Natural killer cell treated with Interleukin-12 subunit alpha and Interleukin-12 subunit beta and Interleukin-15 and Interleukin-18, amount 100 ng/mL, for 72 hours (primary cell): ENCODE results near the gene SGPP2. TPM values are rescaled to one million over a fixed set of nuclear protein-coding genes. Genes with fewer than 3 reads are reported as not detected.
"Not testable (repeated sequence)": the region's sequence is repeated elsewhere in the genome, so short reads cannot be mapped to it uniquely, and the experiment has no call there.

ENCODE experiments used
- ATAC-seq, 2 donors: fragments of 150-1000 bp; cut with Tn5 transposase in 1 of 2; sonication (Bioruptor Pico), chemical (Tn5 transposase) in 1 of 2; 2 replicates each; pipeline ENCODE4 v1.10.0; 2021
- DNase-seq: peaks from one replicate; pipeline ENCODE4 v3.0.0; 2022; ENCODE audit warnings: low spot score
- H3K27ac Mint-ChIP-seq, 2 donors: 1 replicate in 1 of 2; 2 replicates in 1 of 2; pipeline ENCODE4 v1.8.0; 2022; ENCODE audit warnings: mixed read lengths in 2 of 2, mild to moderate bottlenecking in 1 of 2, moderate library complexity in 1 of 2
- H3K27me3 Mint-ChIP-seq, 2 donors: 1 replicate in 1 of 2; 2 replicates in 1 of 2; pipeline ENCODE4 v1.8.0; 2022; ENCODE audit warnings: mixed read lengths in 2 of 2
- H3K36me3 Mint-ChIP-seq: one replicate; pipeline ENCODE4 v1.8.0; 2022; ENCODE audit warnings: mixed read lengths
- H3K4me1 Mint-ChIP-seq, 2 donors: 1 replicate in 1 of 2; 2 replicates in 1 of 2; pipeline ENCODE4 v1.8.0; 2022; ENCODE audit warnings: low read depth in 2 of 2, mixed read lengths in 2 of 2, mild to moderate bottlenecking in 1 of 2
- H3K4me3 Mint-ChIP-seq: one replicate; pipeline ENCODE4 v1.8.0; 2022; ENCODE audit warnings: mixed read lengths
- H3K9me3 Mint-ChIP-seq: 2 replicates; pipeline ENCODE4 v1.8.0; 2022; ENCODE audit warnings: mixed read lengths
- total RNA-seq, 2 donors: library from RNA; stranded (reverse); gene quantifications; one replicate each; pipeline ENCODE4 v1.2.3, GENCODE V29; 2022

SGPP2 gene
- total RNA-seq, 2 donors from 2014 or later = 0.12 to 0.20 TPM

- H3K36me3 Mint-ChIP-seq, H3K27ac Mint-ChIP-seq, DNase-seq, ATAC-seq, H3K4me3 Mint-ChIP-seq, H3K27me3 Mint-ChIP-seq, H3K4me1 Mint-ChIP-seq, H3K9me3 Mint-ChIP-seq: not testable (repeated sequence)
These were observed 11.2 kb downstream of the SGPP2 start for GRCh38 chr2:222435400-222436039.

DNA sequence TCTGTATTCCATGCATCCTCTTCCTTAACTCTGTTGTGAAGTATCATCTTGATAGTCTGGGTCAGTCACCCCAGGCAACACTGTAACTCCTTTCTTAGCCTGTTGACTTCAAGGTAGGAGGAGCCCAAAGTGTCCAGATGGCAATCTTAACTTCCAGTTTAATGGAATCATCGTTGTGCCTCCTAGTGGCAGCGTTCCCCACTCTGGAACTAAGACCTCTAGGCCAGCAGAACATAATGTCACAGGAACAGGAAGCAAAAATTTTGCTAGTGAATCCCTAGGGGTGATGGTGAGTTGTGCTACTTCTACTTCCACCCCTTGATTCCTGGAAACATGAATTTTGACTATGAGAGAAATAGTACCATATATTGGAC lies 11.7 kb downstream of the SGPP2 start:
- no peaks in the 10 kb centered on the region for H3K27me3 Mint-ChIP-seq
- no peak for DNase-seq
- H3K27ac Mint-ChIP-seq = no peak overlapping the region
- H3K36me3 Mint-ChIP-seq = no peaks in the 10 kb centered on the region
- H3K4me1 Mint-ChIP-seq = no peaks in the 10 kb centered on the region
- ATAC-seq = no peak
- H3K9me3 Mint-ChIP-seq = no peaks in the 10 kb centered on the region
- H3K4me3 Mint-ChIP-seq = no peak overlapping the region

GRCh38 chr2:222439692-222440091 lies 15.3 kb downstream of the SGPP2 start:
- ATAC-seq = no peak
- no peak for DNase-seq
- H3K27me3 Mint-ChIP-seq = peaks cover 0 to 4% of the 10 kb centered on the region in 2 donors
- no peaks in the 10 kb centered on the region for H3K4me1 Mint-ChIP-seq
- H3K4me3 Mint-ChIP-seq = no peak overlapping the region
- no peaks in the 10 kb centered on the region for H3K9me3 Mint-ChIP-seq
- H3K36me3 Mint-ChIP-seq = no peaks in the 10 kb centered on the region
- no peak overlapping the region for H3K27ac Mint-ChIP-seq

DNA sequence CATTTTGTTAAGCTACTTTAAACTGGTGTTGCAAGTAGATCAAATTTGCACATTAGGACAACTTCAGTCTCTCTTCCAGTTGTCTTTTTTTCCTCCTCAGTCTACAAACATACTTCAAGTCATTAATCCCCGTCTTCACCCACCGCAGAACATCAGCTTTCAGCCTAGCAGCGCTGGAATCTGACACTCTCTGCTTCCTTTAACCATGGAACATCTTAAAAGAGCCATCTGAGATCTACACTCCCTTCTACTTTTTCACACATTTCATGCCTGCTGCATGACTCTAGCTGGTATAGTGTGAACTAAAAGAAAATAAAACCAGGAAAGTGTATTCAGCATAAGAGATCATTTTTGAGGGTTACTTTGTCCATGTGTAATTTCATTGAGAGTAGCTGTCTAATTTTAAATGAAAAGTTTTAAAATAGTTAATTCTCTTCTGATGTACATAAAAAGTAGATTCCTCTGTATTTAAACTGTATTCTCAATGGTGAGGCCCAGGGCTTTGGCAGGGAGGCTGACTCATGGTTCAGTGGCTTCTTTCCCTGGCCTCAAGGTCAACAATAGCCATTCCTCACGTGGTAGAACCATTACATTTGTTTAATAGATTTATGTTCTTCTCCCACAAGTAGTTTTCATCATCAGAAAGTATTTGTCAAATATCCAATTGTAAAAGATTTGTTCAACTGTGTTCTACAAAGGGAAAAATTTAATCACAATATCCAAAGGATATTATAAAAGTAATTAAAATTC lies 16.5 kb downstream of the SGPP2 start:
- no peak for ATAC-seq
- Mint-ChIP-seq H3K4me1 (no peaks in the 10 kb centered on the region), H3K27me3 (peaks cover 0 to 4% of the 10 kb centered on the region in 2 donors), H3K27ac (no peak overlapping the region), H3K9me3 (no peaks in the 10 kb centered on the region), H3K4me3 (no peak overlapping the region), H3K36me3 (no peaks in the 10 kb centered on the region)
- DNase-seq = no peak

GRCh38 chr2:222442665-222443064 lies 18.3 kb downstream of the SGPP2 start:
- H3K4me3 Mint-ChIP-seq = no peak overlapping the region
- no peaks in the 10 kb centered on the region for H3K9me3 Mint-ChIP-seq
- no peak overlapping the region for H3K27ac Mint-ChIP-seq
- H3K4me1 Mint-ChIP-seq = no peaks in the 10 kb centered on the region
- no peak for ATAC-seq
- no peaks in the 10 kb centered on the region for H3K36me3 Mint-ChIP-seq
- DNase-seq = no peak
- H3K27me3 Mint-ChIP-seq = peaks cover 0 to 4% of the 10 kb centered on the region in 2 donors

DNA sequence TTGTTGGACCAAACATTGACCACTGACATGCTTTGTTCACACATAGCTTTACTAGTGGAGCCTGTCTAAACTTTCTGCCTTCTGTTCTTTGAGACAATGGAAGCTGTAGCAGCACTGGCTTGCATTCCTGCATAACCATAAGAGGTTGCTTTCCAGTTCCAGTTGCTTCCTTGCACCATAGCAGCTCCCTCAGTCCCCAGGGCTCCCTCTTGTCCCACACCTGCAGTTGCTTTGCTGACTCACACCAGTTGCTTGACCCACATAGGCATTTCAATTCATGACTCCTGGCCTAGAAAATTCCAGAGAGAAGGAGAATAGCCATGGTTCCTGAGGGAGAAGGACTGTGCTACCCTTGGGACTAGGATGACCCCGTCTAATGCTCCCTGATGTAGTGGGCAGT lies 20.9 kb downstream of the SGPP2 start:
- no peaks in the 10 kb centered on the region for H3K36me3 Mint-ChIP-seq
- H3K9me3 Mint-ChIP-seq = no peaks in the 10 kb centered on the region
- ATAC-seq (no peak), DNase-seq (no peak)
- H3K27me3 Mint-ChIP-seq = peaks cover under 1 to 4% of the 10 kb centered on the region in 2 donors
- H3K4me1 Mint-ChIP-seq = no peaks in the 10 kb centered on the region
- no peak overlapping the region for H3K27ac Mint-ChIP-seq
- H3K4me3 Mint-ChIP-seq = no peak overlapping the region

GRCh38 chr2:222447131-222447530 lies 22.8 kb downstream of the SGPP2 start:
- ATAC-seq (no peak), DNase-seq (no peak)
- Mint-ChIP-seq H3K27me3 (peaks cover 4 to 5% of the 10 kb centered on the region in 2 donors), H3K36me3 (no peaks in the 10 kb centered on the region), H3K4me3 (no peak overlapping the region), H3K9me3 (no peaks in the 10 kb centered on the region), H3K27ac (no peak overlapping the region), H3K4me1 (no peaks in the 10 kb centered on the region)

DNA sequence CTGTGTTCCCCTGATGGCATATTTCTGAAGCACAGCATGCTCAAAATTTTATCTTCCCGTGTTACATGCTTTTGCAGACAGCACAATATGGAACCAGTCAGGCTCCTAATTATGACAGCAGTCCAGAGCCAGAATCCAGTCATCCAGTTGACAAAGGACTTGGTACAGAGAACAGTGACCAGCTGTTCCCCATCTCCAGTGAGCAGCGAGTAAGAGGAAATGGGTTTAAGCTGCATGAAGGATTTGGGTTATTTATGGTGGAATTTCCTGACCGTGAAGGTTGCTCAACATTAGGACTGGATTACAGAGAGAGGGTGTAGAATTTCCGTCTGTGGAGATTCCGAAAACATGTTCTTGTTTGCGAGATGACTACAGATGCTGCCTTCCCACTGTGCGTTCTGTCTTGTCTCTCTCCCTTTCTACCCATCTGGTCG lies 24.4 kb downstream of the SGPP2 start:
- Mint-ChIP-seq H3K9me3 (no peaks in the 10 kb centered on the region), H3K4me3 (no peak overlapping the region), H3K4me1 (no peaks in the 10 kb centered on the region), H3K36me3 (no peaks in the 10 kb centered on the region), H3K27ac (no peak overlapping the region), H3K27me3 (peaks cover under 1 to 12% of the 10 kb centered on the region in 2 donors)
- no peak for DNase-seq
- no peak for ATAC-seq

GRCh38 chr2:222450021-222450420 lies 25.7 kb downstream of the SGPP2 start:
- no peak for ATAC-seq

GRCh38 chr2:222451224-222451674 lies 26.9 kb downstream of the SGPP2 start:
- Mint-ChIP-seq H3K27ac (no peak overlapping the region), H3K4me3 (no peak overlapping the region), H3K9me3 (no peaks in the 10 kb centered on the region), H3K4me1 (no peaks in the 10 kb centered on the region), H3K36me3 (no peaks in the 10 kb centered on the region), H3K27me3 (peaks cover 0 to 12% of the 10 kb centered on the region in 2 donors)
- DNase-seq = no peak
- no peak for ATAC-seq

More at GRCh38 chr2:222450021-222450420, 25.7 kb downstream of the SGPP2 start:
- no peak overlapping the region for H3K27ac Mint-ChIP-seq
- H3K4me3 Mint-ChIP-seq = no peak overlapping the region
- no peaks in the 10 kb centered on the region for H3K9me3 Mint-ChIP-seq
- H3K27me3 Mint-ChIP-seq = peaks cover 0 to 12% of the 10 kb centered on the region in 2 donors
- no peak for DNase-seq
- no peaks in the 10 kb centered on the region for H3K4me1 Mint-ChIP-seq
- H3K36me3 Mint-ChIP-seq = no peaks in the 10 kb centered on the region

DNA sequence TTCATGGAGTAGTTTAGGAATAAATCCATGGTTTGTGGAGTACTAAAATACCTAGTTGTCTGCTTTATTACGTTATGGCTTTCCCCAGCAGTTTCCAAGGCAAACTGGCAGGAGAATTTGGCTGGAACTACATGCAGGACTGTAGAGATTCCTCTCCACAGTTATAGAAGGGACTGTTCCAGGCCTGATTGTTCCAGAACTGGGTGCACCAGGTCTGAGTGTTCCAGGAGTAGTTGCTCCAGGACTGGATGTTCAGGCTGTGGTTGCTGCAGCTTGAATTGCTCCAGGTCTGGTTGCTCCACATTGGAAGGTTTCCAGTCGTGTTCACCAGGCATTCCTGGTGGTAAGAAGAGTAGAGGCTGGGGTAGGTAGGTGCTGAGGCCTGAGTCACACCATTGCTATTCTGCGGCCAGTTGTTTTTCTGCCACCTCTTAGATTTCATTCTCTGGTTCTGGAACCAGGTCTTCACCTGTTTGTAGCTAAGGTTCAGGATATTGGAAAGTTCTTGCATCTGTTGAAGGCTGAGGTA lies 28.1 kb downstream of the SGPP2 start:
- ATAC-seq = no peak
- Mint-ChIP-seq H3K4me1 (no peaks in the 10 kb centered on the region), H3K27ac (no peak overlapping the region), H3K9me3 (no peaks in the 10 kb centered on the region), H3K36me3 (no peaks in the 10 kb centered on the region), H3K27me3 (peaks cover 0 to 12% of the 10 kb centered on the region in 2 donors), H3K4me3 (no peak overlapping the region)
- DNase-seq = no peak

DNA sequence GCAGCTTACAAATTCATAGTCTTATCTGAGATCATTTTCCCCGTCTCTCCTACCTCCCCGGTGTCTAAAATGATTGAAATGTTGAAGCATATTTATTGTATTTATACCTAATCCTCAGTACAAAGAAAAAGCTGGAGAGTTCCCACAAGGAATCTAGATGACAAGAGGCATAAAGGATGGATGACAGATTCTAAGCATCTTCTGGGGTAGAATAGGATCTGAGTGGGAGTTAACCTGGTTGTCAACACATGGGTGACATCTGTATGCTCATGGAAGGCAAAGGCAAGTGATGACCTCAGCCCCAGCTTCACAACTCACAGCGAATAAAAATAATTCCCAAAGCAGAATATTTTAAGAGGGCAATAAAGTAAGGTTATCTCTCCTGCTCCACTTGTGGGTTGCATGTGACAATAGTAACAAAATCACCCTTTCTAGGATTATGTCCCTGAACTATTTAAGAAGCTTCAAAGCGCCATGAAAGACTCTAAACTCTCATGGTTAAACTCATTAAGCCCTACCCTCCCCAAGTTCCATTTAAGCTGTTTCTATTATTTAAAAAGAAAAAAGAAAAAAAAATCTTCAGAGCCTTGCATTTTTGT lies 32.2 kb downstream of the SGPP2 start:
- no peak for DNase-seq
- ATAC-seq = no peak
- Mint-ChIP-seq H3K27ac (no peak overlapping the region), H3K27me3 (peaks cover 5 to 15% of the 10 kb centered on the region in 2 donors), H3K9me3 (no peaks in the 10 kb centered on the region), H3K4me1 (no peaks in the 10 kb centered on the region), H3K4me3 (no peak overlapping the region), H3K36me3 (no peaks in the 10 kb centered on the region)

GRCh38 chr2:222459983-222460382 lies 35.6 kb downstream of the SGPP2 start:
- Mint-ChIP-seq H3K27me3 (peaks cover 8 to 11% of the 10 kb centered on the region in 2 donors), H3K4me3 (no peak overlapping the region), H3K4me1 (no peaks in the 10 kb centered on the region), H3K36me3 (no peaks in the 10 kb centered on the region), H3K9me3 (no peaks in the 10 kb centered on the region), H3K27ac (no peak overlapping the region)
- ATAC-seq (no peak), DNase-seq (no peak)

DNA sequence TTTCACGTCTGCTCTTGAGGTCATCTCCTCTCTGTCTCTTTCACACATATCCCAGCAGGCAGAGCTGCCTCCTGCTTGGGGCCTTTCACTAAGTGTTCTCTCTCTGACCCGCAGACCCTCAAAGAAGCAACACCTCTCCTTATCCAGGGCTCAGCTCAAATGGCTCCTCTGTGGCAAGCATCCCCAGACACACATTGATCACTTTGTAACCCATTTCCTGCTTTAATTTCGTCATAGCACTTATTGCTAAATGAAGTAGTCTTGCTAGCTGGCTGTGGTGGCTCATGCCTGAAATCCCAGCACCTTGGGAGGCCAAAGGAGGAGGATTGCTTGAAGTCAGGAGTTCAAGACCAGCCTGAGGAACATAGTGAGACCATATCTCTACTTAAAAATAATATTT lies 41.4 kb downstream of the SGPP2 start:
- no peak for ATAC-seq

More for the DNA sequence above, 41.4 kb downstream of the SGPP2 start:
- H3K27me3 Mint-ChIP-seq = peaks cover 18 to 19% of the 10 kb centered on the region in 2 donors
- no peak overlapping the region for H3K4me3 Mint-ChIP-seq
- no peaks in the 10 kb centered on the region for H3K4me1 Mint-ChIP-seq
- peaks cover 5% of the 10 kb centered on the region for H3K36me3 Mint-ChIP-seq
- no peak for DNase-seq
- H3K27ac Mint-ChIP-seq = no peak overlapping the region
- H3K9me3 Mint-ChIP-seq = no peaks in the 10 kb centered on the region
